GM23338 (cell line): Measurements from ENCODE around the gene COLQ. TPM values are rescaled to one million over a fixed set of nuclear protein-coding genes. Genes with fewer than 3 reads are reported as not detected.

Experiments
- ATAC-seq: fragments of 200-7000 bp; cut with Tn5 transposase; 3 replicates; pipeline ENCODE4 v1.9.1; 2020
- DNase-seq: peaks from one replicate; pipeline ENCODE4 v3.0.0-alpha.2; 2015; ENCODE audit warnings: low spot score
- H2AFZ ChIP-seq: fragments of 200-600 bp; sonication (generic); 2 replicates; pipeline ENCODE4 v1.8.0; 2016; ENCODE audit warnings: antibody characterized with exemption, mild to moderate bottlenecking, moderate library complexity
- H3F3A ChIP-seq: fragments of 200-600 bp; sonication (generic); replicated peaks from 2 replicates; pipeline ENCODE4 v1.8.0; 2017; ENCODE audit warnings: antibody characterized with exemption, mixed run types, low read depth
- H3K27ac ChIP-seq: fragments of 200-600 bp; sonication (generic); 2 replicates; pipeline ENCODE4 v1.6.1; 2016; ENCODE audit warnings: low read depth
- H3K27me3 ChIP-seq: fragments of 200-600 bp; sonication (generic); 2 replicates; pipeline ENCODE4 v1.8.0; 2016; ENCODE audit warnings: mild to moderate bottlenecking, mixed run types, moderate library complexity; ENCODE audit not compliant: insufficient read depth
- H3K36me3 ChIP-seq: fragments of 200-600 bp; sonication (generic); 2 replicates; pipeline ENCODE4 v1.8.0; 2016; ENCODE audit warnings: mild to moderate bottlenecking; ENCODE audit not compliant: insufficient read depth
- H3K4me1 ChIP-seq: fragments of 200-600 bp; sonication (generic); 2 replicates; pipeline ENCODE4 v1.8.0; 2016; ENCODE audit warnings: mild to moderate bottlenecking, moderate library complexity; ENCODE audit not compliant: insufficient read depth
- H3K4me2 ChIP-seq: fragments of 200-600 bp; sonication (generic); 2 replicates; pipeline ENCODE4 v1.7.1; 2017; ENCODE audit warnings: mixed run types
- H3K4me3 ChIP-seq: fragments of 200-600 bp; sonication (generic); 2 replicates; pipeline ENCODE4 v1.6.1; 2016; ENCODE audit warnings: mixed run types
- H3K79me2 ChIP-seq: fragments of 200-600 bp; sonication (generic); replicated peaks from 2 replicates; pipeline ENCODE4 v1.8.0; 2017; ENCODE audit warnings: mild to moderate bottlenecking; ENCODE audit not compliant: insufficient read depth
- H3K9me2 ChIP-seq: fragments of 200-600 bp; sonication (generic); 2 replicates; pipeline ENCODE4 v1.8.0; 2017; ENCODE audit not compliant: insufficient read depth
- H4K20me1 ChIP-seq: fragments of 200-600 bp; sonication (generic); replicated peaks from 2 replicates; pipeline ENCODE4 v1.8.0; 2017; ENCODE audit warnings: mild to moderate bottlenecking; ENCODE audit not compliant: insufficient read depth
- H3K27ac Mint-ChIP-seq: 2 replicates; pipeline ENCODE4 v1.8.0; 2020; ENCODE audit warnings: inconsistent platforms, mild to moderate bottlenecking, moderate library complexity, mixed read lengths
- H3K27me3 Mint-ChIP-seq: 3 replicates; pipeline ENCODE4 v1.8.0; 2022; ENCODE audit warnings: low read depth, mild to moderate bottlenecking, moderate library complexity, mixed read lengths, inconsistent platforms; ENCODE audit not compliant: insufficient read depth, poor library complexity
- H3K36me3 Mint-ChIP-seq: 3 replicates; pipeline ENCODE4 v1.8.0; 2021; ENCODE audit warnings: low read depth, mild to moderate bottlenecking, inconsistent platforms, moderate library complexity, mixed read lengths
- H3K4me1 Mint-ChIP-seq: 3 replicates; pipeline ENCODE4 v1.8.0; 2020; ENCODE audit warnings: mild to moderate bottlenecking, inconsistent platforms, mixed read lengths
- H3K4me3 Mint-ChIP-seq: 3 replicates; pipeline ENCODE4 v1.8.0; 2021; ENCODE audit warnings: moderate library complexity, mild to moderate bottlenecking, inconsistent platforms, mixed read lengths
- H3K9me3 Mint-ChIP-seq: 3 replicates; pipeline ENCODE4 v1.8.0; 2020; ENCODE audit warnings: moderate library complexity, mild to moderate bottlenecking, inconsistent platforms, mixed read lengths
- CREB1 ChIP-seq: fragments of 250-450 bp; sonication (Bioruptor Pico); IDR thresholded peaks from 2 replicates; pipeline ENCODE4 v1.5.0; 2020; ENCODE audit warnings: low read depth, mild to moderate bottlenecking, moderate library complexity
- CTCF ChIP-seq, 2 experiments: fragments of 200-600 bp in 1 of 2; sonication (generic) in 1 of 2; conservative IDR thresholded peaks; 2 replicates each; pipeline versions ENCODE4 v1.5.1 to v1.6.1; 2016 to 2017; ENCODE audit warnings: antibody characterized with exemption in 2 of 2, low read depth in 2 of 2, mild to moderate bottlenecking in 2 of 2, moderate library complexity in 1 of 2
- ETS1 ChIP-seq: IDR thresholded peaks from 2 replicates; pipeline ENCODE4 v1.6.1; 2016; ENCODE audit warnings: antibody characterized with exemption
- EZH2 ChIP-seq: fragments of 200-600 bp; sonication (generic); IDR thresholded peaks from one replicate; pipeline ENCODE4 v1.8.0; 2017; ENCODE audit warnings: antibody characterized with exemption, mild to moderate bottlenecking, low read depth; ENCODE audit not compliant: unreplicated experiment
- NANOG ChIP-seq: IDR thresholded peaks from 2 replicates; pipeline ENCODE4 v1.6.1; 2016; ENCODE audit warnings: antibody characterized with exemption, borderline replicate concordance
- POLR2AphosphoS5 ChIP-seq: IDR thresholded peaks from 2 replicates; pipeline ENCODE4 v1.6.1; 2016; ENCODE audit warnings: antibody characterized with exemption, low read depth
- STAT1 ChIP-seq: IDR thresholded peaks from one replicate; pipeline ENCODE4 v1.6.1; 2016; ENCODE audit warnings: antibody characterized with exemption; ENCODE audit not compliant: unreplicated experiment
- ZNF114 ChIP-seq: fragments of 250-450 bp; sonication (Bioruptor Pico); IDR thresholded peaks from 2 replicates; pipeline ENCODE4 v1.5.0; 2020; ENCODE audit warnings: mild to moderate bottlenecking, moderate library complexity
- ZNF331 ChIP-seq: fragments of 250-450 bp; sonication (Bioruptor Pico); IDR thresholded peaks from 2 replicates; pipeline ENCODE4 v1.5.0; 2020; ENCODE audit warnings: low read depth, mild to moderate bottlenecking, moderate library complexity
- ZNF462 ChIP-seq: fragments of 250-450 bp; sonication (Bioruptor Pico); IDR thresholded peaks from 2 replicates; pipeline ENCODE4 v1.5.0; 2020; ENCODE audit warnings: mild to moderate bottlenecking, moderate library complexity
- polyA plus RNA-seq: library from polyadenylated mRNA; unstranded; fragments of >200 nt; fragmentation: Nextera tagmentation; extraction: Ambion mirVana; gene quantifications from 2 replicates; pipeline ENCODE4 v1.2.1, GENCODE V29; 2016
- total RNA-seq: library from RNA; depleted of rRNA; stranded (reverse); fragments of >200 nt; shearing (Covaris generic); gene quantifications from 2 replicates; pipeline ENCODE4 v1.2.3, GENCODE V29; 2014

The COLQ gene
- total and polyA plus RNA-seq, 2 experiments from 2014 or later: 0.78 to 2.0 TPM

- Mint-ChIP-seq H3K9me3 (no peaks in the 10 kb centered on the region), H3K27me3 (peaks cover 2% of the 10 kb centered on the region), H3K36me3 (no peaks in the 10 kb centered on the region; the same call in 2 of the 3 replicates), H3K4me1 (no peaks in the 10 kb centered on the region), H3K4me3 (no peak overlapping the region), H3K27ac (no peak overlapping the region)
- Histone ChIP-seq H2AFZ (no peak overlapping the region), H3K27ac (no peak overlapping the region), H3F3A (no peaks in the 10 kb centered on the region), H3K4me1 (no peaks in the 10 kb centered on the region), H3K4me3 (no peak overlapping the region), H3K4me2 (no peak overlapping the region), H3K27me3 (no peaks in the 10 kb centered on the region), H3K36me3 (no peaks in the 10 kb centered on the region), H4K20me1 (no peaks in the 10 kb centered on the region), H3K9me2 (no peaks in the 10 kb centered on the region), H3K79me2 (no peaks in the 10 kb centered on the region)
- TF ChIP-seq CREB1 (CRISPR knock-in tag): no peak
- TF ChIP-seq CTCF (conservative IDR thresholded peaks at IDR 0.05; ENCODE audit: low read depth in 2 of 2): no peak
- no peak for TF ChIP-seq POLR2AphosphoS5
- TF ChIP-seq STAT1: no peak
- no peak for TF ChIP-seq ZNF114 (CRISPR knock-in tag)
- TF ChIP-seq ZNF331 (CRISPR knock-in tag): no peak
- DNase-seq: no peak
- ATAC-seq: no peak
Observed at GRCh38 chr3:15449489-15450224, 71.8 kb downstream of the COLQ start.

- DNase-seq: no peak
- no peaks in the 10 kb centered on the region for H3K27me3 Mint-ChIP-seq
- Histone ChIP-seq H3K27ac (no peak overlapping the region), H3K9me2 (no peaks in the 10 kb centered on the region), H3K36me3 (peaks cover 13% of the 10 kb centered on the region), H3F3A (no peaks in the 10 kb centered on the region), H4K20me1 (peaks cover 2% of the 10 kb centered on the region; the same call in 1 of the 2 replicates), H3K4me2 (no peak overlapping the region), H2AFZ (no peak overlapping the region), H3K27me3 (no peaks in the 10 kb centered on the region), H3K4me3 (no peak overlapping the region), H3K79me2 (no peaks in the 10 kb centered on the region), H3K4me1 (no peaks in the 10 kb centered on the region)
- no peaks in the 10 kb centered on the region for H3K9me3 Mint-ChIP-seq
- peaks cover 30% of the 10 kb centered on the region for H3K36me3 Mint-ChIP-seq
- TF ChIP-seq ZNF114 (CRISPR knock-in tag): no peak
- TF ChIP-seq POLR2AphosphoS5: no peak
- no peak for TF ChIP-seq NANOG
- no peak for TF ChIP-seq ETS1
- no peak for TF ChIP-seq ZNF462 (CRISPR knock-in tag)
- no peak for TF ChIP-seq STAT1
- no peak for TF ChIP-seq EZH2
- no peak overlapping the region for H3K4me3 Mint-ChIP-seq
- no peak for ATAC-seq
- H3K27ac Mint-ChIP-seq: no peak overlapping the region
- no peaks in the 10 kb centered on the region for H3K4me1 Mint-ChIP-seq
Observed at GRCh38 chr3:15443826-15444524, 77.5 kb downstream of the COLQ start.
